Endothelial cell of umbilical vein (primary cell): ENCODE measurements around the gene KRTAP3-3.

ENCODE experiments used
- CTCF ChIP-seq, 2 donors: IDR thresholded peaks; 1 replicate in 1 of 2; 2 replicates in 1 of 2; pipeline ENCODE4 v1.5.1; 2011; ENCODE audit warnings: low read length in 2 of 2, mild to moderate bottlenecking in 2 of 2, moderate library complexity in 2 of 2, control low read depth in 1 of 2, inconsistent platforms in 1 of 2, low read depth in 1 of 2; ENCODE audit not compliant: insufficient read depth in 1 of 2; ENCODE audit errors: extremely low read depth in 1 of 2
- EZH2 ChIP-seq: IDR thresholded peaks from 2 replicates; pipeline ENCODE4 v1.6.1; 2012; ENCODE audit warnings: borderline replicate concordance, low read depth, mild to moderate bottlenecking, moderate library complexity, low read length, inconsistent platforms; ENCODE audit not compliant: severe bottlenecking
- JUN ChIP-seq: IDR thresholded peaks from 2 replicates; pipeline ENCODE4 v1.6.1; 2011; ENCODE audit warnings: borderline replicate concordance, low read depth; ENCODE audit not compliant: insufficient read length, insufficient read depth
- MYC ChIP-seq: IDR thresholded peaks from one replicate; pipeline ENCODE4 v1.6.1; 2011; ENCODE audit warnings: mild to moderate bottlenecking, low read depth, low read length
- POLR2A ChIP-seq: IDR thresholded peaks from 2 replicates; pipeline ENCODE4 v1.6.1; 2012; ENCODE audit warnings: low read depth, mild to moderate bottlenecking, control low read depth, low read length
- POLR2AphosphoS5 ChIP-seq: IDR thresholded peaks from 2 replicates; pipeline ENCODE4 v1.6.1; 2012; ENCODE audit warnings: low read depth, mild to moderate bottlenecking, control low read depth, low read length, moderate library complexity; ENCODE audit not compliant: insufficient read depth

DNA sequence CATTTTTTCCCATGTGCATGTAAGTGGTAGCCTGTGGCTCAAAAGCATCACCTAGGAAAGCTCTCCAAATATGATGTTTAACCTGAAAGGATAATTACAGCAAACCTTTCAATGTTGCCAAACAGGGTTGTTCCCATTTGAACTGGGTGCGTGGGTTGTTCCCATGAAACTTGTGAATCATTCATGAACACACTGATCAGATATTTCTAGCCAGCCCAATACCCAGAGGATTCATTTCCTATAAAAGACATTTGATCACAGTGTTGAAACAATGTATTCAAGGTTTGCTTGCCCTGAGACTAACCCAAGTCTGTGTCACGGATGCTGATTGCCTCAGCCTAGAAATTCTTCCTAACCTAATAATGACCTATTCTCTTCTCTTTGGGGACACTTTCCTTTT is 40.1 kb downstream of the KRTAP3-3 start:
- TF ChIP-seq CTCF (IDR thresholded peaks at IDR 0.05; ENCODE audit: extremely low read depth in 1 of 2, insufficient read depth in 1 of 2, low read depth in 1 of 2, low read length in 2 of 2) (no peak), POLR2AphosphoS5 (no peak), POLR2A (no peak), EZH2 (no peak), JUN (no peak), MYC (no peak)
